ENCODE measurements around the gene RGS6.

RGS6 gene

DNA sequence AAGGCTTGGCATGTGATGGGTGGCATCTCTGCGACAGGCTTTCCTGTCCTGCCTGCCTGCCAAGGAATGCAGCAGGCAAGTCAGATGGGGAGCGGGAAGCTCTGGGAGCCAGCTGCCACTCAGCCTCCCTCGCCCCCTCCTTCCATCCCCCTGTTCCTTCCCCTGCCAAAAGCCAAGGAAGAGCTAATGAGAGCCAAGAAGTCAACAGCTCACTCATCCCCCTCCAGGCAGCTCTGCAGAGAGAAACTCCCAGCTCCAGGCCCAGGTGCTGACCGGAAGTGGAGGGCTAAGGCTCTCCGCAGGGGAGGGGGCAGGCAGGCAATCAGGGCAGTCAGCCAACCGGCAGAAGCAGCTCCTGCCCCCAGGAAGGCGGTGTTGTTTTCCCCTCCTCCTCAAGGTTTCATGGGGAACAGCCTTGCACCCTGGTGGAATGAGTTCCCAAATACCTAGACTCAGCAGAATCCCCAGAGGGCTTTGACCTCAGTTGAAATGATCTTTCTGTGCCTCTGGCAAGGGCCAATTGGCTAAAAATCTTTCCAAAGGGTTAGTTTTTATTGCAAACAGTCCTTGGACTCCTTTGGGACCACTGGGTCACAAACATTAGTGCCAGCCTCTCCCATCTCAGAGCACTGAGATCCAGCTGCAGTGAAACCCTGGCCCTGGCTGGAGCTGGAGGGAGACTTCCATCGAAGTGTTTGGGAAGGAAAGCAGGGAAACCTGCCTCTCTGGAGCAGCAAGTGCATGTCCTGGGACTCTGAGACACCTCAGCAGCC, 612.6 kb downstream of the RGS6 start:
- in situ Hi-C loops (cut with HindIII; ENCODE audit: low sequenced_read_pairs) = no loop called here

DNA sequence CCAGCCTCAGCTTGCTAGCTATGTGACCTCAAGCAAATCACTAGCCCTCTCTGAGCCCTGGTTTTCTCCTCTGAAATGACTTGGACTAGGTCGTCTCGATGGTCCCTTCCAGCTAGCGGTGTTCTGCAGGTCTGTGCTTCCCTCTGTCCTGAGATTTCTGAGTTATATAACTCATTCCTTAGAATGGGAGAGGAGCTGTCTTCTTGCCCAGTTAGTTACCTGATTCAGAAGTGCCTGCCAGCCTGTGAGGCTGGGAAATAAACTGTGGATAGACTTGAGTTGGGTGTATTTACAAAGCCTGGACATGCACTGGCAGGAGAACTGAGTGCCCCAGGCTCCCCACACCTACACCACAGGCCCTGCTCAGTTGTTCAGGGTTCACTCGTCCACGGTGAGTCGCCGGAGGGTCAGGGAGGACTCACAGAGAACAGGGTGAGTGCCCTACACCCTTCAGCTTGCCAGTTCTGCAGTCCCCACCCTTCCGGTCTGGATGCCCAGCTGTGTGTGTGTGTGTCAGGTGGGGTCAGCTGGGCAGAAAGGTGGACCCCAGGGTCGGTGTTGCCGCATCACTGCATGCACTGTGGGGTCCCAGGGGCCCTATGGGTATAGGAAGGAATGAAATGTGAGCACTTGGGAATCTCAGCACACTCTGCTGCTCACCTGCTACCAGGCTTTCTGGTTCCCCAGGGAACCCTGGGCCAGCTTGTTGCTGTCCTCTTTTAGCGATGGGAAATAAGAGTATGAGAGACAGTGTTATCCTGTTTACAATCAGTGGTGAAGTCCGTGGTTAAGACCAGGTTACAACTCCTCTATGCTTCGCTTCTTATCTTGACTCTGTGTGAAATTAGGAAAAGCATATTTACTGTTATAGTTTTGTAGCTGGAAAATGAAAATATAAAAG, 613.4 kb downstream of the RGS6 start:
- in situ Hi-C loops (cut with HindIII; ENCODE audit: low sequenced_read_pairs) = no loop called here

DNA sequence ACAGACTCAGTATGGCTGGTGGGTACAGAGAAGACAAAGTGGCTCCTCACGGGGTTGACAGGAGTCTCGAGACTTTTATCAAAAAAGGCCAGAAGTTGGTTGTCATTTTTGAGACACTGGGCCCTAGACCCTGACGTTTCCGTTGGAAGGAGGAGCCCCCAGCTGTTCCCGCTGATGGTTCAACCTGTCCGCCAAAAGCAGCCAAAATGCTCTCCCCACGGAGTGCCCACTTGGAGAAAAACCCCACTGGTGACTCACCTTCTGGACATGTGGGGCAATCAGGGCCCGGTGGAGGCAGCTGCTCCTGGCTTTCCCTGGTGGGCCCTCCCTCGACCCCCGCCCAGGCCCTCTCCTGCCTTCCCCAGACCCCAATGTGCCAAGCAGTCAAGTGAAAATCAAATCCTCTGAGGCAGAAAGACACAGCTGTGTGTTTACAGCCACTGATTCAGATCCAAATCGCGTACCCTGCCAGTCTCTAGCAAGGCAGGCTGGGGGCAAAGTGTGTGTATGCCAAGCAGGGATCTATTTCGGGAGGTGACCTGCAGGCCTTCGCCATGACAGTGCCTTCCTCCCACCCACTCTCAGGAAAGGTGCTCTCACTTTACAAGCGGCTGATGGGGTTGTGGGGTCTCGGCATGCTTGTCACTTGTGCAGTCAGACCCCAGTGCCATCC, 614.3 kb downstream of the RGS6 start:
- in situ Hi-C loops (cut with HindIII; ENCODE audit: low sequenced_read_pairs) = no loop called here

DNA sequence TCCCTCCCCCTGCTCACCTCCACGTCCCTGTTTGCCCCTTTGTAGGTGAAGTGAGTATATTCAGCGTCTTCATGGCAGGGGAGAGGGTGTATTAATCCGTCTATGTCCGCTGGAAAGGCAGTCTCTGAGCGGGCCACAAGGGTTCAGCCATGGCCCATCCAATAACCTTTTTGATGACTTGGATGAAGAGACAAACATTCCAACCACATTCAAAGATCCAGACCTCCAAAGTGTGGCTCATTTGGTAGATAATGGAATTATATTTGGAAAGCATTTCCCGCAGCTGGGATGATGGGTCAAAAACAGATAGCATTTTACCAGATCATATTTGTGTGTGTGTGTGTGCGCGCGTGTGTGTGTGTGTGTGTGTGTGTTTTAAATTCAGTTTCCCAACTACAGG, 615.8 kb downstream of the RGS6 start:
- in situ Hi-C loops (cut with HindIII; ENCODE audit: low sequenced_read_pairs) = no loop called here

DNA sequence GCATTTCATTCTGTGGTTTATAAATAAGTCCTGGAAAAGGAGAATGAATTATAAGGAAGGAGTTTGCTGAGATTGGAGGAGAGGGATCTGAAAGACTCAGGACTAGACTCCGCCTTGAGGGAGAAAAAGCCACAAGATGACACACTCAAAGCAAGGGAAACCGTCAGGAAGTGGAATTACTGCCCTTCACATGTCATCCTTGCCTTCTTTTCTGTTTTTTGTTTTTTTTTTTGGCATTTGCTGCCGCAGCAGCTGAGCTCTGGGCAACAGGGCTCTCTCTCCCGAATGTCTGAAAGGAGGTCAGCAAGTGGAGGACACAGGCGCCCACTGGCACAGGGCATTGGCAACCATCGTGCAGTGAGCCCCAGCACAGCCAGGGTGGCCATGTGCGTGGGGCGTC, 616.8 kb downstream of the RGS6 start:
- in situ Hi-C loops (cut with HindIII; ENCODE audit: low sequenced_read_pairs) = no loop called here

DNA sequence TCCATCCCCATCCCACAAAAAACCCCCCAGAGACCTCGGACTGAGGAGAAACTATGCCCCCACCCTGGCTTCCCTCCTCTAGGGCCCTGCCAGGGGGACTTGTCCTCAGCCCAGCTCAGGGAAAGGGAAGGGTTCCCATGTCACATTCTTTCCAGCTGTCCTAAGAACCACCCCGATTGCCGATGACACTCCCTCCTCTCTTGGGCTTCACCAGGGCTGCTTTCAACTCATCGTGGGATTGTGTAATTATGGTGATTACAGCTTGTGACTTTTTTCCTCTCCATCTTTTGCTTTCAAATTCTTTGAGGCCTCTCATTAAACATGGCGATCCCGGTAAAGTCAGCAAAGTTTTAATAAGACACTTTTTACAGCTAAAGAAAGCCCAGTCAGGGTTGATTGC, 617.6 kb downstream of the RGS6 start:
- in situ Hi-C loops (cut with HindIII; ENCODE audit: low sequenced_read_pairs) = no loop called here

DNA sequence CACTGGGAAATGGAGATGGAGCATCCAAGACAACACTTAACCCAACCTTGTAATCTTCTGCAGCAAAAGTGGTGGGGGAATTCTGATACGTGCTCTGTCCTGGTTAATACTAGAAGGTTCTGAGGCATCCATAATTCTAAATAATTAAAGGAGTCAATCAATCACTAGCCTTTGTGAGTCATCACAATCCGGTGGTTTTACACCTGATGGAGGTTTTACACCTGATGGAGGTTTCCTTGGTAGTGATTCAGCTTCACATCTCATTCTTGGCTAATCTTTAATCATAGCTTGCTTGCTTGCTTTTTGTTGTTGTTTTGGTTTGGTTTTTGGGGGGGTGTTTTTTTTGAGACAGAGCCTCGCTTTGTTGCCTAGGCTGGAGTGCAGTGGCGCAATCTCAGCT, 618.3 kb downstream of the RGS6 start:
- in situ Hi-C loops (cut with HindIII; ENCODE audit: low sequenced_read_pairs) = no loop called here

DNA sequence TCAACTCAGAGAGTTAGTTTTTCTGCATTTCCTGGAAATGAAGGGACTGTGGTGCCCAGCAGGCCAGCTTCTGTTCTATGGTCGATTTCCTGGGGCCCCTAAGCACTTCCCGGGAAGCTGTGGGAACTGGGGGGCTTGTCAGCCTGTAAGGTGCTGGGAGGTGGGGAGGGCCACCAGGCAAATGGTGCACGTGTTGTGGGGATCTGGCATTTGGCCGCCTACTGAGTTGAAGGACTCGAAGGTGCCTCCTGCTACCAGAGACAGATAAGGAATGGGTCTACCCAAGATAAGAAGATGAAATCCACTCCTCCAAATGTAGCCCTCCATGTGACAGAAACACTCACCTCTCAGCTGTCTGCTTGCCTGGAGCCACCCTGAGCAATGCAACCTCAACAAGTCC, 620.0 kb downstream of the RGS6 start:
- in situ Hi-C loops (cut with HindIII; ENCODE audit: low sequenced_read_pairs) = no loop called here

DNA sequence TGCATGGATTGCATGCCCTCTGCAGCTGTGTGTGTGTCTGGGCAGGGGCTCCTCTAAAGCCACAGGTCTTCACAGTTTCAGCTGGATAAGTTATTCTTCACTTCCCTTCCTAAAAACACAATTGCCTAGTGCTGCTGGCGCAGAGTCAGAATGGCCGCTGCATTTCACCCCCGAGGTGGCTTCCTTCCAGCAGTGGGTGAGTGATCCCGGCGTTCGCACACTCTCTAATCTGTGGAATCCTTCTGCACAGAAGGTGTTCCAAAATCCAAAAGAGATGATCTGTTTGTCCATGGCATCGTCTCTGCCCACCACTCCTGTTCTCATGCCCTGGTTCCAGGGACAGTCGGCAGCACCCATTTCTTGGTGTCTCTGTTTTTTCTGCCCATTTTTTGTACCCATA, 620.9 kb downstream of the RGS6 start:
- in situ Hi-C loops (cut with HindIII; ENCODE audit: low sequenced_read_pairs) = no loop called here

DNA sequence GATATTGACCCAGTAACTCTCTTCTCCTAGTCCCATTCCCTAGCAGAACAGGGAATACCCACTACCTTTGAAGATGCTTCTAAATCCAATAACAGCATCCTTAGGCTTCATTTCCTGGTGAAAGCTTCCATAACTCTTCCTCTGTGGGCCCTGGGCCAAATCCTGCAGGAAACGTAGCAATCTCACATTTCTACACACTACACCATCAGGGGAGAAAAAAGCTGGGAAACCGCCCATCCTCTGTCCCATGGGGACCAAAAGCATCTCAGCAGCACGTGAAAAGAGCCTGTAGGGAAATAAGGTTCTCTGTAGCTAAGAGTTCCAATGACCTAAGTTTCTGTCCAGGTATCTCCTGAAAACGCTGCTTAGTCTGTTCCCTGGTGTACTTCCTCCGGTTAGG, 621.4 kb downstream of the RGS6 start:
- in situ Hi-C loops (cut with HindIII; ENCODE audit: low sequenced_read_pairs) = no loop called here

DNA sequence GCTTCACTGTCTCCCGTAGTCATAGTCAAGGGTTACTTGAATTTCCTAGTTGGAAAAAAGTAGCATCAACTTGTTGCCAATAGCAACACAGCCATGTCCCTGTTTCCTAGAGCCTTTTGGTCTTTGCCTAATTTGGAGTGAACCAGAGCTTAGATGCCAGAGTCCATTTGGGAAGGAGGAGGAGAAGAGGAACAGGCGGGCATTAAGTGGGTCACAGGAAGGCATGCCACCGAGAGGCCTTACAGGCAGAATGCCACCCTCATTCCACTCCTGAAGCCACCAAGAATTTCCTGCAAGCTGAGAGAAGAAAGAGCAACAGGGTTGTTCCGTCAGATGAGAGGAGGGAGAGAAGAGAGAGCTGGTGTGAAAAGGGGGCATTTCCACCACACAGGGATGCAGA, 622.2 kb downstream of the RGS6 start:
- in situ Hi-C loops (cut with HindIII; ENCODE audit: low sequenced_read_pairs) = no loop called here

DNA sequence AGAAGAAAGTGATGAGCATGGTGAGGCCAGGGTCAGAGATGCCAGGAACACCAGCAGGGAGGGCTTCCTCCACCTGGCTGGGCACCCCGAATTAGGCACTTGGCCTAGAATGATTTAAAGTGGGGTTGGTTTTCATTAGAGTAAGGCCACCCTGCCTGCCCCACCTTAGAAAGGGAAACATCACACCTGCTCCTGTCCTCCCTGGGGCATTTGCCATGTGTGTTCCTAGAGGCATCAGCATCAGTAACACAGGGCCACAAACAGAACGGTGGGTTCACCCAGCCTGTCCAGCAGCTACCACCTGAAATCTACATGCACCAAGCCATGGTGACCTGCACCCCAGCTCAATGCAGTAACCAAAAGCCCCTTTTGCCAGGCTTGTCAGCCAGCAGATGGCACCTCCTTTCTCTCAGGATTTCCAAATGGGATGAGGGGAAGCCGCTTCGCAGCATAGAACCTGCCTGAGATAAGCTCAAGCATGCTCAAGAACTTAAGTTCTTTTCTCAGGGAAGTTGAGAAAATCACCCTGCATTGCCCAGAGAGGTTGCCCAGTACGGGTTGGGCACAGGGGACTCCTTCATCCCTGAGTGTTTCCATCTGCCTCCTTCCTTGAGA, 622.9 kb downstream of the RGS6 start:
- in situ Hi-C loops (cut with HindIII; ENCODE audit: low sequenced_read_pairs) = no loop called here

DNA sequence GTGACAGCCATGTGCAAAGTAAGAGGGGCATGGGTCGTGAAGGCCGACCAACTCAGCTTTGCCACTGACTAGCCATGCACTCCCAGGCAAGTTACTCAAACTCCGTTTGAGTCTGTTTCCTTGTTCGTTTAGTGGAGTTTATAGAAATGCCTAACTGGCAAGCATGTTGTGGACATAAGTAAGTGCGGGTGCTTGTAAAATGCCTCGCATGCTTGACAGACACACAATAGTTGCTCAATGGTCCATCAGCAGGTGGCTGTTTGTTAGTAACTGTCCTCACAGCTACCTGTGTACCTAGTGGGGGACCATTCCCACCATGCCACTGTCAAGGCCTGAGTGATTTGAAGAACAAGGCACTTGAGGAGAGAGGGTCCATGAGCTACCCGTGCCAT, 623.4 kb downstream of the RGS6 start:
- in situ Hi-C loops (cut with HindIII; ENCODE audit: low sequenced_read_pairs) = no loop called here

DNA sequence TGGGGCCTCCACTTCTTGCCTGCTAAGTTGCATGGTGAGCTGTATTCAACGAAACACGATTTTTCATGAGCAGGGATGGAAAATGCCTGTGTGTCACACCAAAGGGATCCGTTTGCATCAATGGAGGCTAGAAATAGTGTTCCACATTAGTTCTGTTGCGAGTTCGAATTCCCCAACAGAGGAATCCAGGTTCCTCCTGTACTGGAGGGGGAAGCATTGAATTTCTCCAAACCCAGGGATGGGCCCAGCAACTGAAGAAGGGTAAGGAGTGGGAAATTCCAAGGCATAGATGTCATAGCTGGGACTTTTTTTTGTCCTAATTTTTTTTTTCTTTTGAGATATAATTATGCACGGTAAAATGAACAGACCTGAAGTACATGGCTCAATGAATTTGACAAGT, 625.4 kb downstream of the RGS6 start:
- in situ Hi-C loops (cut with HindIII; ENCODE audit: low sequenced_read_pairs) = no loop called here

DNA sequence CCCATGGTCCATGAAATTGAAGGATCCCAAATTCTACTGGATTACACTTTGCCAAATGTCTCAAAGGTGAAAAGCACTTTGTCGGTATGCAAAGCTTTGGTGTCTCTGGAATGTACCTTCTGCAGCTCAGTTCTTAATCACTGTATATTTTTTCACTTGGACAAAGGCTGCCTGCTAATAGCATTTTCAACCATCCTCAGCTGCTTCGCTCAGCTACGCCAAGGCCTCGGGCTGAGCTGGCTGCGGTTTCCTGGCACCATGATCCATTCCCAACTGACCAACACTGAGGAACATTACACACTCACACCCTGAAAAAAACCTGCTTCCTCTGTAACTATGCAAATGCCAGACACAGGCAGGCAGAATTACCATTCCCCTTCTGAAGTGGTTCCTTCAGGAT, 626.5 kb downstream of the RGS6 start:
- in situ Hi-C loops (cut with HindIII; ENCODE audit: low sequenced_read_pairs) = no loop called here

DNA sequence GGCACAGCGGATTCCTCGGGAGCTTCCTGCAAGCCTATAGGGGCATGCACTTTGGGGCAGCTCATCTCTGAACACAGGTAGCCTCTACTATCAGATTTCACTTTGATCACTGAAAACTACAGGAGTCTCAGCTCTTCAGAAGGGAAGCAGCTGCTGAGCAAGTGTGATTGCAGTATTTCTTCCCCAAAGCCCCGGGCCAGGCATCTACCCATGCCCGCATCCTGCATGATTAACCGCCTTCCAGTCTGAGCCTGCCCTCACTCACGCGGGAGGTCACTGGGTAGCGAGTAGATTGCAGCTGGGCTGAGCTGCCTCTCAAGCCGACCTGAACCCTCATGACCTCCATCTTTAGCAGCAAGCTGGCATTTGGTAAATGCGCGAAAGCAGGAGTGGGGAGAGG, 627.0 kb downstream of the RGS6 start:
- in situ Hi-C loops (cut with HindIII; ENCODE audit: low sequenced_read_pairs) = no loop called here

DNA sequence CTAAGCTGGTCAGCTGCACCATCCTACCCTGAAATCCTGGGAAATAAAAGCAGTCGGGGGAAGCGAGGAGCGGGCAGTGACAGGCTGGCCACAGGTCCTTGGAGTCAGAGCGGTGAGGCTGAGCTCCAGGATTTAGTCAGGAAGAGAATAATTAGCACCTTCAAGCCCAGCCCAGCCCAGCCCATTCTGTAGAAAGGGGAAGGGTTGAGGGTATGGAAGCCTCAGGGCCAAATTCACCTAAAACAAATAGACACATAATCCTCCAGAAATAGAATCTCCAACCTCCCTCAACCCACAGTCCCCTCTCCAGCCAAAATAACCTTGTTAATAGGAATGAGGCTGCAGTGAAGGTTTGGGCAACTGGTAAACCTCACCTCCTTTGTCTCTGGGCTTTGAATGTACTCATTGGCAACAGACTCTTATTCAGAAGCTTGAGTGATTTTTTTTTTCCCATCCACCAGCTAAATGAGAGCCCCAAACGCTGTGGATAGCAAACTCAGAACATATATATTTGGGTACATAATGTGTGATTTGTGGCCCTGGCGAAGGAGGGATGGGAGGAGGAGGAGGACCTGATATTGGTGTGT, 627.5 kb downstream of the RGS6 start:
- in situ Hi-C loops (cut with HindIII; ENCODE audit: low sequenced_read_pairs) = no loop called here

DNA sequence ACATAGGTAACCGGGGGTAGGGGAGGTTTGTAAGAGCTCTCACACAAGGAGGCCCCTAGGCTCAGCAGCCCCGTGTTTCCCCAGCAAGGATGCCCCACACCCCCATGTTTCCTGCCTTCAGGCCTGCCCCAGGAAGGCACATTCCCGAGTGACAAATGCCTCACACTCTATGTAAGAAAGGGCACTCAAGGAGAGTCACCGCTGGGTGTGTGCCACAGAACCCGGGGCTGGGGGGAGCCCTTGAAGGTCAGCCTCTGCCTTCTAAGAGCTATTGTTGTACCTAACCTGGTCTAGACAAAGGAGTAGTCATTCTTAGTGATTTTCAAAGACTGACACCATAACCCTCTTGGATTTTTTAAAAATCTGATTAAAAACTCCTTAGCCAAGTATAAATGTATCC, 628.1 kb downstream of the RGS6 start:
- in situ Hi-C loops (cut with HindIII; ENCODE audit: low sequenced_read_pairs) = no loop called here

DNA sequence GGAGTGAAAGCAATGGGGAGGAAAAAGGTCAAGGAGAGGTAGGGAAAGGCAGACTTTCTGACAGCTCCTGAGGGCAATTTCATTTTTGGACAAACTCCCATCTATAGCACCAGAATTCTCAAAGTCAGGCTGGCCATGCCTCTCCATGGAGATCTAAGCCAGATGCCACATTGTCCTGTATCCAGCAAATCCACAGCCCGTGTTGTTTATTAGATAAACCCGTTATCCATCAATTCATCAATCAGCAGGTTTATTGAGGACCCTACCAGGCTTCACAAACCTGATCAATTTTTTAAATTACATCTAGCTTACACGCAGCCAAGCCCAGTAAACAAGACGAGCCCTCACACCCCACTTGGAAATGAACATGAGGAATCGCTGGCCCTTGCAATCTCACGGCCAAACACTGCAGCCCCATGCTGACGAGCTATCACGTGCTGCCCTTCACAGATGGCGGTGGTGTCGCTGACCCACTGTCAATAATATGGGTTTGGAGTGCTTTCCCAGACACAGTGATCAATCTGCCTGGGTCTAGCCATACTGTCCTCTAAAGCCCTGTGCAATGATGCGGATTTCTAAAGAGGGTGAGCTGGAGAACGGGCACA, 628.8 kb downstream of the RGS6 start:
- in situ Hi-C loops (cut with HindIII; ENCODE audit: low sequenced_read_pairs) = no loop called here

DNA sequence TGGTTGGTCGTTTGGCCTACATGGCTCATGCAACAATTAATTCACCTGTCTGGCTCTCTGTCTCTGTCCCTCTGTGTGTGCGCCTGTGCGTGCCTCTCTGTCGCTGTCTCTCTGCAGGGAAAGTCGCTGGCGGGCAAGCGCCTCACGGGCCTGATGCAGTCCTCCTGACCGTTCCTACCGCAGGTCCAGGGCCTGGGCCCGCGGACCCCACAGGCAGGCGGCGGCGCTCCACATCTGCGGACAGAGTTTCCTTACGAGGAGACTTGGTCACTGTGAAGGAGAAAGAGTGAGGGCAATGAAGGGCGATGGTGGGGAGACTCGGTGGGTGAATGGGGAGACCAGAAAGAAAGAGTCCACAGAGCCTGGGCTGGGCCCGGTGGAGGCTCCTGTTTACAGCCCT, 630.1 kb downstream of the RGS6 start:
- in situ Hi-C loops (cut with HindIII; ENCODE audit: low sequenced_read_pairs) = no loop called here

DNA sequence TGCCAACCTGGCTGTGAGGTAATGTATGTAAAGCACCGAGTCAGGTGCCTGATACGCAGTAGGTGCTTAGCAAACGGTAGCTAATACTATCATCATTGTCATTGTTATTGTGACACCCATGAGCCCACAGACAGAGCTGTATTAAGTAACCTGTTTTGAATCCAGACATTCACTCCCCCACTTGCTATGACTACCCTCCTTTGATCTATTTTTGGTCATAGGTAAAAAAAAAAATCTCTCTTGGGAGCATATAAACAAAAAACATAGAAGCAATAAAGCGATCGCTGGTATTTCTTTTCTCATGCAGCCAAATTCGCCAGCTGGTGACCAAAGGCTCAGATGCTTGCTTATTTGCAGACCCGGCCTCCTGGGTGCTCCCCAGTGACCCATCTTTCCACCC, 631.4 kb downstream of the RGS6 start:
- in situ Hi-C loops (cut with HindIII; ENCODE audit: low sequenced_read_pairs) = no loop called here

All from DLD1 (cell line).